ENCODE data around the gene CORIN. TPM values are rescaled to one million over a fixed set of nuclear protein-coding genes. Genes with fewer than 3 reads are reported as not detected.

The CORIN gene
- total and polyA plus RNA-seq, 2 of the 13 experiments (the other 11 are each of a cell fraction or from before 2014, with no cell fraction given): 0.84 to 1.2 TPM

GRCh38 chr4:47824840-47825239 lies 13.0 kb downstream of the CORIN start (continued):
- no peak for TF ChIP-seq ZNF33B (CRISPR knock-in tag; IDR thresholded peaks at IDR 0.05)
- TF ChIP-seq SMARCC2 (IDR thresholded peaks at IDR 0.05): no peak
- TF ChIP-seq, protein P1, sequence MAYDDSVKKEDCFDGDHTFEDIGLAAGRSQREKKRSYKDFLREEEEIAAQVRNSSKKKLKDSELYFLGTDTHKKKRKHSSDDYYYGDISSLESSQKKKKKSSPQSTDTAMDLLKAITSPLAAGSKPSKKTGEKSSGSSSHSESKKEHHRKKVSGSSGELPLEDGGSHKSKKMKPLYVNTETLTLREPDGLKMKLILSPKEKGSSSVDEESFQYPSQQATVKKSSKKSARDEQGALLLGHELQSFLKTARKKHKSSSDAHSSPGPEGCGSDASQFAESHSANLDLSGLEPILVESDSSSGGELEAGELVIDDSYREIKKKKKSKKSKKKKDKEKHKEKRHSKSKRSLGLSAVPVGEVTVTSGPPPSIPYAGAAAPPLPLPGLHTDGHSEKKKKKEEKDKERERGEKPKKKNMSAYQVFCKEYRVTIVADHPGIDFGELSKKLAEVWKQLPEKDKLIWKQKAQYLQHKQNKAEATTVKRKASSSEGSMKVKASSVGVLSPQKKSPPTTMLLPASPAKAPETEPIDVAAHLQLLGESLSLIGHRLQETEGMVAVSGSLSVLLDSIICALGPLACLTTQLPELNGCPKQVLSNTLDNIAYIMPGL (CRISPR knock-in tag; IDR thresholded peaks at IDR 0.05; ENCODE audit: borderline replicate concordance in 1 of 2, low read depth in 1 of 2): no peak
- TF ChIP-seq MIXL1 (CRISPR knock-in tag; IDR thresholded peaks at IDR 0.05): no peak
- TF ChIP-seq SAP130 (CRISPR knock-in tag; IDR thresholded peaks at IDR 0.05; ENCODE audit: low read depth): no peak
- TF ChIP-seq ZFP90 (CRISPR knock-in tag; IDR thresholded peaks at IDR 0.05; ENCODE audit: borderline replicate concordance): no peak
- TF ChIP-seq, protein P2, sequence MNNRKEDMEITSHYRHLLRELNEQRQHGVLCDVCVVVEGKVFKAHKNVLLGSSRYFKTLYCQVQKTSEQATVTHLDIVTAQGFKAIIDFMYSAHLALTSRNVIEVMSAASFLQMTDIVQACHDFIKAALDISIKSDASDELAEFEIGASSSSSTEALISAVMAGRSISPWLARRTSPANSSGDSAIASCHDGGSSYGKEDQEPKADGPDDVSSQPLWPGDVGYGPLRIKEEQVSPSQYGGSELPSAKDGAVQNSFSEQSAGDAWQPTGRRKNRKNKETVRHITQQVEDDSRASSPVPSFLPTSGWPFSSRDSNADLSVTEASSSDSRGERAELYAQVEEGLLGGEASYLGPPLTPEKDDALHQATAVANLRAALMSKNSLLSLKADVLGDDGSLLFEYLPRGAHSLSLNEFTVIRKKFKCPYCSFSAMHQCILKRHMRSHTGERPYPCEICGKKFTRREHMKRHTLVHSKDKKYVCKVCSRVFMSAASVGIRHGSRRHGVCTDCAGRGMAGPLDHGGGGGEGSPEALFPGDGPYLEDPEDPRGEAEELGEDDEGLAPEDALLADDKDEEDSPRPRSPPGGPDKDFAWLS (CRISPR knock-in tag; IDR thresholded peaks at IDR 0.05; ENCODE audit: borderline replicate concordance): no peak
- TF ChIP-seq, protein P3, sequence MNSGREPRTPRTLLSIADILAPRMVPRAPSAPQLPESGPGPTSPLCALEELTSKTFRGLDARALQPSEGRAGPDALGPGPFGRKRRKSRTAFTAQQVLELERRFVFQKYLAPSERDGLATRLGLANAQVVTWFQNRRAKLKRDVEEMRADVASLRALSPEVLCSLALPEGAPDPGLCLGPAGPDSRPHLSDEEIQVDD (CRISPR knock-in tag; IDR thresholded peaks at IDR 0.05; ENCODE audit: borderline replicate concordance): no peak
- TF ChIP-seq MLLT10 (CRISPR knock-in tag; IDR thresholded peaks at IDR 0.05): no peak
- TF ChIP-seq PLRG1 (conservative IDR thresholded peaks at IDR 0.05): no peak
- TF ChIP-seq, protein P4, sequence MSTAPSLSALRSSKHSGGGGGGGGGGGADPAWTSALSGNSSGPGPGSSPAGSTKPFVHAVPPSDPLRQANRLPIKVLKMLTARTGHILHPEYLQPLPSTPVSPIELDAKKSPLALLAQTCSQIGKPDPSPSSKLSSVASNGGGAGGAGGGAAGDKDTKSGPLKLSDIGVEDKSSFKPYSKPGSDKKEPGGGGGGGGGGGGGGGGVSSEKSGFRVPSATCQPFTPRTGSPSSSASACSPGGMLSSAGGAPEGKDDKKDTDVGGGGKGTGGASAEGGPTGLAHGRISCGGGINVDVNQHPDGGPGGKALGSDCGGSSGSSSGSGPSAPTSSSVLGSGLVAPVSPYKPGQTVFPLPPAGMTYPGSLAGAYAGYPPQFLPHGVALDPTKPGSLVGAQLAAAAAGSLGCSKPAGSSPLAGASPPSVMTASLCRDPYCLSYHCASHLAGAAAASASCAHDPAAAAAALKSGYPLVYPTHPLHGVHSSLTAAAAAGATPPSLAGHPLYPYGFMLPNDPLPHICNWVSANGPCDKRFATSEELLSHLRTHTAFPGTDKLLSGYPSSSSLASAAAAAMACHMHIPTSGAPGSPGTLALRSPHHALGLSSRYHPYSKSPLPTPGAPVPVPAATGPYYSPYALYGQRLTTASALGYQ (CRISPR knock-in tag; IDR thresholded peaks at IDR 0.05): no peak
- TF ChIP-seq ZNF784 (CRISPR knock-in tag; IDR thresholded peaks at IDR 0.05; ENCODE audit: borderline replicate concordance): no peak

Data from HepG2 (cell line).